VCaP (cell line): Measurements from ENCODE around the gene ELAC2.

Experiments
- H3K27ac ChIP-seq: fragments of 450-650 bp; 2 replicates; pipeline ENCODE4 v1.5.1; 2017
- CTCF ChIP-seq: fragments of 450-650 bp; conservative IDR thresholded peaks from 2 replicates; pipeline ENCODE4 v1.5.1; 2017; ENCODE audit warnings: mild to moderate bottlenecking, moderate library complexity

The ELAC2 gene

GRCh38 chr17:13016881-13017654, 759 bp downstream of the ELAC2 start:
- TF ChIP-seq CTCF = no peak
- peak overlapping the region; percentile 84 for H3K27ac ChIP-seq

GRCh38 chr17:13014801-13015200, 3.0 kb downstream of the ELAC2 start:
- H3K27ac ChIP-seq = no peak overlapping the region
- no peak for TF ChIP-seq CTCF

GRCh38 chr17:13010959-13011358, 6.9 kb downstream of the ELAC2 start:
- no peak for TF ChIP-seq CTCF
- no peak overlapping the region for H3K27ac ChIP-seq

GRCh38 chr17:13008461-13008860, 9.4 kb downstream of the ELAC2 start:
- H3K27ac ChIP-seq = no peak overlapping the region
- TF ChIP-seq CTCF = no peak

GRCh38 chr17:13005530-13005929, 12.3 kb downstream of the ELAC2 start:
- H3K27ac ChIP-seq = no peak overlapping the region
- no peak for TF ChIP-seq CTCF

GRCh38 chr17:13004336-13004735, 13.5 kb downstream of the ELAC2 start:
- TF ChIP-seq CTCF = no peak
- H3K27ac ChIP-seq = no peak overlapping the region

- TF ChIP-seq CTCF = no peak
These were observed 13.9 kb downstream of the ELAC2 start for GRCh38 chr17:13003927-13004326.

More at GRCh38 chr17:13003927-13004326, 13.9 kb downstream of the ELAC2 start:
- H3K27ac ChIP-seq = no peak overlapping the region
